OCI-LY1 (cell line): ENCODE measurements around the gene BACH1.

Experiments used
- H2AFZ ChIP-seq: fragments of 200-600 bp; sonication (generic), shearing (Covaris generic); 2 replicates; pipeline ENCODE4 v1.6.0; 2014; ENCODE audit warnings: antibody characterized with exemption, mild to moderate bottlenecking, low read length
- H3F3A ChIP-seq: fragments of 200-600 bp; sonication (generic), shearing (Covaris generic); 2 replicates; pipeline ENCODE4 v1.6.0; 2014; ENCODE audit warnings: mild to moderate bottlenecking, antibody characterized with exemption, low read length, moderate library complexity; ENCODE audit not compliant: insufficient read depth
- H3K27ac ChIP-seq: fragments of 200-600 bp; sonication (generic); 2 replicates; pipeline ENCODE4 v1.5.1; 2014; ENCODE audit warnings: low read length, mixed run types, mild to moderate bottlenecking, low read depth; ENCODE audit not compliant: poor library complexity, severe bottlenecking
- H3K27me3 ChIP-seq: fragments of 200-600 bp; sonication (generic); 2 replicates; pipeline ENCODE4 v1.6.0; 2014; ENCODE audit warnings: antibody characterized with exemption, mild to moderate bottlenecking, low read length, moderate library complexity; ENCODE audit not compliant: insufficient read depth
- H3K36me3 ChIP-seq: fragments of 200-600 bp; sonication (generic); 2 replicates; pipeline ENCODE4 v1.6.1; 2014; ENCODE audit warnings: mild to moderate bottlenecking, antibody characterized with exemption, low read length, moderate library complexity, mixed read lengths; ENCODE audit not compliant: insufficient read depth
- H3K4me1 ChIP-seq: fragments of 200-600 bp; sonication (generic); 2 replicates; pipeline ENCODE4 v1.5.1; 2014; ENCODE audit warnings: mild to moderate bottlenecking, low read length, moderate library complexity; ENCODE audit not compliant: insufficient read depth, severe bottlenecking
- H3K4me2 ChIP-seq: fragments of 200-600 bp; sonication (generic), shearing (Covaris generic); 2 replicates; pipeline ENCODE4 v1.6.1; 2014; ENCODE audit warnings: low read length
- H3K4me3 ChIP-seq: fragments of 200-600 bp; sonication (generic); 2 replicates; pipeline ENCODE4 v1.5.1; 2014; ENCODE audit warnings: low read length, low read depth, mild to moderate bottlenecking, mixed read lengths; ENCODE audit not compliant: poor library complexity, severe bottlenecking
- H3K79me2 ChIP-seq: fragments of 200-600 bp; shearing (Covaris generic); 2 replicates; pipeline ENCODE4 v1.6.1; 2016; ENCODE audit warnings: mixed run types, low read length, mixed read lengths; ENCODE audit not compliant: insufficient read depth
- H3K9ac ChIP-seq: fragments of 200-600 bp; sonication (generic), shearing (Covaris generic); 2 replicates; pipeline ENCODE4 v1.6.1; 2014; ENCODE audit warnings: mild to moderate bottlenecking, low read length, mixed read lengths
- H3K9me2 ChIP-seq: fragments of 200-600 bp; sonication (generic), shearing (Covaris generic); 2 replicates; pipeline ENCODE4 v1.6.1; 2014; ENCODE audit warnings: low read depth, mild to moderate bottlenecking, low read length, mixed read lengths
- H3K9me3 ChIP-seq: fragments of 200-600 bp; shearing (Covaris generic); 2 replicates; pipeline ENCODE4 v1.6.1; 2014; ENCODE audit warnings: low read length, mixed read lengths
- H4K20me1 ChIP-seq: fragments of 200-600 bp; sonication (generic), shearing (Covaris generic); 2 replicates; pipeline ENCODE4 v1.6.0; 2016; ENCODE audit warnings: mild to moderate bottlenecking, low read length; ENCODE audit not compliant: insufficient read depth
- EZH2 ChIP-seq: fragments of 200-600 bp; sonication (generic), shearing (Covaris generic); IDR thresholded peaks from 2 replicates; pipeline ENCODE4 v1.8.0; 2017; ENCODE audit warnings: borderline replicate concordance, mixed run types, mild to moderate bottlenecking, antibody characterized with exemption, low read length, moderate library complexity, mixed read lengths
- TF ChIP-seq, protein P1 (sequence below): fragments of 200-600 bp; sonication (generic), shearing (Covaris generic); IDR thresholded peaks from 2 replicates; pipeline ENCODE4 v1.5.1; 2017; ENCODE audit warnings: mild to moderate bottlenecking, antibody characterized with exemption, low read length, moderate library complexity, mixed read lengths

Gene BACH1

DNA sequence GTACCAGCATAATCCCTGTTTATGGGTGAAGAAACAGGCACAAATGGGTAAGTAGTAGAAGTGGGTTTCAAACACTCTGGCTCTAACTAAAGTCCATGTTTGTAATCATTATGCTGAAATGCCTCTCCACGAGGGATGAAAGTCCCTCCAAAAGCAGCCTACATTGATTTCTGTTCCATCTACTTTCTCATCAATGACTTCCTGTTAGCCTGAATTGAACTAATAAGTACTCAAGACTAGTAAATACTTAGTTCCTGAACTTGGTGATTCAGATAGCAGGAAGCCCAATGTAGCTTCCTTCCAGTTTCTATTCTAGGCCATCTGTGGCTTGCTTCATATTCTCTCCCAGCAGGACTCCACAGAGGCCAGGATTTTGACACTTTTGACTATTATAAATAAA is 11.3 kb upstream of the BACH1 start:
- H3K27me3 ChIP-seq, result no peaks in the 10 kb centered on the region
- no peaks in the 10 kb centered on the region for H3K9me3 ChIP-seq
- no peaks in the 10 kb centered on the region for H3K9me2 ChIP-seq
- no peaks in the 10 kb centered on the region for H3K79me2 ChIP-seq
- TF ChIP-seq, protein P1, sequence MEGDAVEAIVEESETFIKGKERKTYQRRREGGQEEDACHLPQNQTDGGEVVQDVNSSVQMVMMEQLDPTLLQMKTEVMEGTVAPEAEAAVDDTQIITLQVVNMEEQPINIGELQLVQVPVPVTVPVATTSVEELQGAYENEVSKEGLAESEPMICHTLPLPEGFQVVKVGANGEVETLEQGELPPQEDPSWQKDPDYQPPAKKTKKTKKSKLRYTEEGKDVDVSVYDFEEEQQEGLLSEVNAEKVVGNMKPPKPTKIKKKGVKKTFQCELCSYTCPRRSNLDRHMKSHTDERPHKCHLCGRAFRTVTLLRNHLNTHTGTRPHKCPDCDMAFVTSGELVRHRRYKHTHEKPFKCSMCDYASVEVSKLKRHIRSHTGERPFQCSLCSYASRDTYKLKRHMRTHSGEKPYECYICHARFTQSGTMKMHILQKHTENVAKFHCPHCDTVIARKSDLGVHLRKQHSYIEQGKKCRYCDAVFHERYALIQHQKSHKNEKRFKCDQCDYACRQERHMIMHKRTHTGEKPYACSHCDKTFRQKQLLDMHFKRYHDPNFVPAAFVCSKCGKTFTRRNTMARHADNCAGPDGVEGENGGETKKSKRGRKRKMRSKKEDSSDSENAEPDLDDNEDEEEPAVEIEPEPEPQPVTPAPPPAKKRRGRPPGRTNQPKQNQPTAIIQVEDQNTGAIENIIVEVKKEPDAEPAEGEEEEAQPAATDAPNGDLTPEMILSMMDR, result no peak
- TF ChIP-seq EZH2, result no peak
- H3K27ac ChIP-seq, result no peak overlapping the region
- no peaks in the 10 kb centered on the region for H3F3A ChIP-seq
- no peaks in the 10 kb centered on the region for H4K20me1 ChIP-seq
- H2AFZ ChIP-seq, result no peak overlapping the region
- no peak overlapping the region for H3K4me3 ChIP-seq
- no peak overlapping the region for H3K4me2 ChIP-seq
- no peaks in the 10 kb centered on the region for H3K36me3 ChIP-seq
- H3K4me1 ChIP-seq, result no peaks in the 10 kb centered on the region
- no peak overlapping the region for H3K9ac ChIP-seq

DNA sequence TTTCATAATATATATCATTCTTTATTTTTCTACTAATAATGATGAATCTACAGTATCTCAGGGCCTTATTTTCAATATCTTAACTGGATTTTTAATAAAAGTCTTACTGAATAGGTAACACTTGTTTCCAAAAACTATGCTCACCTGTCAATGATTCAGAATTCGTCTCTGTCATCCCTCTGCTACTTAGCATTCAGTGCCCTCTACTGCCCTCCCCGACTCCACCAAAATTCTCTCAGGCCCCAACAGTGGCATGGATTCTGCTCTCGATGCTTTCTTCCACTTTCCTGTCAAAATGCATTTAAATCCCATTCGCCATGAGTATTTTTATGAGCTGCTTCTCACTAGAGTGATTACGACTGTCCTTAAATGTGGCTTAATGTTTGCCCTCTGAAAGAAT is 10.5 kb upstream of the BACH1 start:
- no peak overlapping the region for H3K27ac ChIP-seq
- no peaks in the 10 kb centered on the region for H3K79me2 ChIP-seq
- H3K27me3 ChIP-seq, result no peaks in the 10 kb centered on the region
- H3F3A ChIP-seq, result no peaks in the 10 kb centered on the region
- H3K4me3 ChIP-seq, result no peak overlapping the region
- TF ChIP-seq, protein P1, result no peak
- TF ChIP-seq EZH2, result no peak
- no peaks in the 10 kb centered on the region for H4K20me1 ChIP-seq
- H3K4me1 ChIP-seq, result no peaks in the 10 kb centered on the region
- H3K9me3 ChIP-seq, result no peaks in the 10 kb centered on the region
- no peak overlapping the region for H2AFZ ChIP-seq
- H3K9ac ChIP-seq, result no peak overlapping the region
- H3K9me2 ChIP-seq, result no peaks in the 10 kb centered on the region
- no peak overlapping the region for H3K4me2 ChIP-seq
- H3K36me3 ChIP-seq, result no peaks in the 10 kb centered on the region

DNA sequence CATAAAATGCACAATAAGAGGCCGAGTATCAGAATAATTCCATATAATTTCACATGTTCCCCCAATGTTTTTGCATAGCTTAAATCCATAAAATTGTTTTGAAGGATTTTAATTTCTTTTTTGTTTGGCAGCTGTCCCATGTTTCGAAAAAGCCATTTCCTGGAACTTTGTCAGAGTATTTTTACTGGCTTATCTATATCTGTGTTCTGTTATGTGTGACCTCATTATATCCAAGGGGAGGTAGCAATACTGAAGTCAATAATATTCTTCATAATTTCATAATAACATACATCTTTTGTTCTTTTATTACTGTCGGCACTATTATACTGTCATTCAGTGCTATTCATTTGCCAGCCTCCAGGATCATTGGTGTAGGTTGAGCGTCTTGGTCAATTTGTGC is 9.4 kb upstream of the BACH1 start:
- H3F3A ChIP-seq, result no peaks in the 10 kb centered on the region
- H3K79me2 ChIP-seq, result no peaks in the 10 kb centered on the region
- H2AFZ ChIP-seq, result no peak overlapping the region
- no peaks in the 10 kb centered on the region for H3K9me3 ChIP-seq
- H3K4me1 ChIP-seq, result peaks cover 8% of the 10 kb centered on the region
- no peaks in the 10 kb centered on the region for H3K9me2 ChIP-seq
- H3K27me3 ChIP-seq, result no peaks in the 10 kb centered on the region
- H3K9ac ChIP-seq, result no peak overlapping the region
- H4K20me1 ChIP-seq, result no peaks in the 10 kb centered on the region
- H3K4me3 ChIP-seq, result no peak overlapping the region
- H3K36me3 ChIP-seq, result no peaks in the 10 kb centered on the region
- TF ChIP-seq EZH2, result no peak
- TF ChIP-seq, protein P1, result no peak
- H3K4me2 ChIP-seq, result no peak overlapping the region
- no peak overlapping the region for H3K27ac ChIP-seq
